ENCODE results near the gene PDLIM4.

The PDLIM4 gene

DNA sequence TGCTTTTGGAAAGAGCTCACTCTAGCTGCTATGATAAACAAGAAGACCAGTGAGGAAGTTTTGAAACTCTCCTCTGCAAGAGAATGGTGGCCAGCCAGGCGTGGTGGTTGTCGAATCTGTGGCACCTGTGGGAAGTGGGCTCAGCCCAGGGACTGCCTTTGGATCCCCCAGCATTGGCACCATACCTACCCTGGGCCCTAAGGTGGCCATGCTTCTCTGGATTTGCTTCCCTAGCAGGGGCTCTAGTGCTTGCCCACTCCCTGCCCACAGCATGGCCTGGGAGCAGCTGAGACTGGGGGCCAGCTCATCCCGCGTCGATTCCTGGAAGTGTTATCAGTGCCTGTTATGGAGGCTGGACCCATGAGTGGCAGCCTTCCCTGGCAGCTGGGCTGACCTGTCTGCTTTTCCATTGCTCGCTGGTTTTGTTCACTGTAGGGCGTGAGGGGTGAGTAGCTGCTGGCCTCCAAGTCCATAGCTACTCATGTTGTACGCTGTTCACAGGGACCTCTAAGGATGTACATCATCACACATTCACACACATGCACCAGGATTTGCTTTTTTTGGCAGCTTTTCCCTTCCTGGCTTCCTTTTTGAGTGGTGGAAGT is 39.0 kb downstream of the PDLIM4 start:
- TF ChIP-seq, protein P1, sequence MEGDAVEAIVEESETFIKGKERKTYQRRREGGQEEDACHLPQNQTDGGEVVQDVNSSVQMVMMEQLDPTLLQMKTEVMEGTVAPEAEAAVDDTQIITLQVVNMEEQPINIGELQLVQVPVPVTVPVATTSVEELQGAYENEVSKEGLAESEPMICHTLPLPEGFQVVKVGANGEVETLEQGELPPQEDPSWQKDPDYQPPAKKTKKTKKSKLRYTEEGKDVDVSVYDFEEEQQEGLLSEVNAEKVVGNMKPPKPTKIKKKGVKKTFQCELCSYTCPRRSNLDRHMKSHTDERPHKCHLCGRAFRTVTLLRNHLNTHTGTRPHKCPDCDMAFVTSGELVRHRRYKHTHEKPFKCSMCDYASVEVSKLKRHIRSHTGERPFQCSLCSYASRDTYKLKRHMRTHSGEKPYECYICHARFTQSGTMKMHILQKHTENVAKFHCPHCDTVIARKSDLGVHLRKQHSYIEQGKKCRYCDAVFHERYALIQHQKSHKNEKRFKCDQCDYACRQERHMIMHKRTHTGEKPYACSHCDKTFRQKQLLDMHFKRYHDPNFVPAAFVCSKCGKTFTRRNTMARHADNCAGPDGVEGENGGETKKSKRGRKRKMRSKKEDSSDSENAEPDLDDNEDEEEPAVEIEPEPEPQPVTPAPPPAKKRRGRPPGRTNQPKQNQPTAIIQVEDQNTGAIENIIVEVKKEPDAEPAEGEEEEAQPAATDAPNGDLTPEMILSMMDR (IDR thresholded peaks at IDR 0.05; ENCODE audit: extremely low read depth, insufficient read depth, missing control alignments): no peak
- no peak for DNase-seq (ENCODE audit: low spot score)
- in situ Hi-C loops (cut with MboI; ENCODE audit: low pct_unique_long_range_greater_than_20kb, low sequenced_read_pairs, unreplicated experiment): no loop called here

DNA sequence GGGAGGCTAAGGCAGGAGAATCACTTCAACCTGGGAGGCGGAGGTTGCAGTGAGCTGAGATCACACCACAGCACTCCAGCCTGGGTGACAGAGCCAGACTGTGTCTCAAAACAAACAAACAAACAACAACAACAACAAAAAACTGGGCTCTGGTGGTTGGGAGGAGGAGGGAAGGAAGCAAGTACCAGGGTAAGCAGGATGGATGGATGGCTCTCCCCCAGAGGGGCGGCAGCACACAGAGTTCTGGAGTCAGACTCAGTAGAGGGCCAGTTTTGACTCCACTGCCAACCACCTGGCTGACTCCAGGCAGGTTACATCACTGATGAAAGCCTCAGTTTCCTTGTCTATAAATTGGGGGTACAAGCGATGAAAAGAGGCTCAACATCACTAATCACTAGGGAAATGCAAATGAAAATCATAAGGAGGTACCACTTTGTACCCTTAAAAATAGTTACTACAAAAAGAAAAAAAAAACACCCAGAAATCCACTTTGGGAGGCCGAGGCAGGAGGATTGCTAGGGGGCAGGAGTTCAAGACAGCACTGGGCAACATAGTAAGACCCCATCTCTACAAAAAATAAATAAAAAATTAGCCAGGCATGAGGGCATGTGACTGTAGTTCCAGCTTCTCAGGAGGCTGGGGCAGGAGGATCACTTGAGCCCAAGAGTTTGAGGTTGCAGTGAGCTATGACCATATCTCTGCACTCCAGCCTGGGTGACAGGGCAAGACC is 39.9 kb downstream of the PDLIM4 start:
- TF ChIP-seq, protein P1 (IDR thresholded peaks at IDR 0.05; ENCODE audit: extremely low read depth, insufficient read depth, missing control alignments): no peak
- in situ Hi-C loops (cut with MboI; ENCODE audit: low pct_unique_long_range_greater_than_20kb, low sequenced_read_pairs, unreplicated experiment): no loop called here
- no peak for DNase-seq (ENCODE audit: low spot score)

DNA sequence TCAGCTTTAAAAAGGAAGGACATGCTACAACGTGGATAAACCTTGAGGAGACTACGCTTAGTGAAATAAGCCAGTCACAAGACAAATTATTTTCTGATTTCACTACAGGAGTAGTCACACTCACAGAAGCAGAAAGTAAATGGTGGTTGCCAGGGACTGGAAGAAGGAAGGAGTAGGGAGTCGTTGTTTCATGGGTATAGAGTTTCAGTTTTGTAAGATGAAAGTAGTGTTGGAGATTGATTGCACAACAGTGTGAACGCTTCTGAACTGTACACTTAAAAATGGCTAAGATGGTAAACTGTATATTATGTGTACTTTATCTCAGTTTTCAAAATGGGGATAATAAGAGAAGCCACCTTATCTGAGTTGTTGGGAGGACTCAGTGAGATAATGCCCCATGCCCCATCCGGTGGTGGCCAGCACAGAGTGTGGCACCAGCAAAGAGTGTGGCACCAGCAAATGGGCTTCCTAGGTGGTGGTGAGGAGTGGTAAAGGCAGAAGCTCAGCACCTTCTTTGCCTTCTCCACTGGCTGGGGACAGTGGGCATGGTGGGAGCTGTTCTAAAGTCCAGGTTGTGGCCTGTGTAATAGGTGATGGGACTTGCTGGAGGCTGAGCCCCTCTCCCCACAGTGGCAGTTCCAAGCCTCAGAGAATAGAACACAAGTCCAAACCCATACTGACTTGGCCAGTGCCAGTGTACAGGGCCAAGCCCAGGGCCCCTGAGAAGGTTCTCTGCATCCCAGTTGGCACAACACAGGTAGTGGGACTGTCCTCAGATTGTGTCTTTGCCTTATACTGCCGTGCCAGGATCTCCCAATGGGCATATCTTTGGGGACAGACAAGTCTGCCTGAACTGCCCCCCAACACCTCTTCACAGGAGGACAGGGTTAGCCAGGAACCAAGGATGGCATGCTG is 41.1 kb downstream of the PDLIM4 start:
- TF ChIP-seq, protein P1 (IDR thresholded peaks at IDR 0.05; ENCODE audit: extremely low read depth, insufficient read depth, missing control alignments): no peak
- DNase-seq (ENCODE audit: low spot score): no peak
- in situ Hi-C loops (cut with MboI; ENCODE audit: low pct_unique_long_range_greater_than_20kb, low sequenced_read_pairs, unreplicated experiment): no loop called here

DNA sequence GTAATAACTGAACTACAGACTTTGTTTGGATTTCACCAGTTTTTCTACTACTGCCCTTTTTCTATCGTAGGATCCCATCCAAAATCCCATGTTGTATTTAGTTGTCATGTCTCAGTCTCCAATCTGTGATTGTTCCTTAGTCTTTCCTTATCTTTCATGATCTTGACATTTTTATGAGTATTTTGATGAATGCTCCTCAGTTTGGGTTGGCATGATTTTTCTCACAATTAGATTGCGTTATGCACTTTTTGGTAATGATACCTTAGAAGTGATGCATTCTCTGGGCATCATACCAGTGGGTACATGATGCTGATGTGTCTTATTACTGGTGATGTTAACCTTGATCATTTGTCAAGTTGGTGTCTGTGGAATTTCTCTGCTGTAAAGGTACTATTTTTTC is 42.4 kb downstream of the PDLIM4 start:
- in situ Hi-C loops (cut with MboI; ENCODE audit: low pct_unique_long_range_greater_than_20kb, low sequenced_read_pairs, unreplicated experiment): no loop called here
- DNase-seq (ENCODE audit: low spot score): no peak
- TF ChIP-seq, protein P1 (IDR thresholded peaks at IDR 0.05; ENCODE audit: extremely low read depth, insufficient read depth, missing control alignments): no peak

DNA sequence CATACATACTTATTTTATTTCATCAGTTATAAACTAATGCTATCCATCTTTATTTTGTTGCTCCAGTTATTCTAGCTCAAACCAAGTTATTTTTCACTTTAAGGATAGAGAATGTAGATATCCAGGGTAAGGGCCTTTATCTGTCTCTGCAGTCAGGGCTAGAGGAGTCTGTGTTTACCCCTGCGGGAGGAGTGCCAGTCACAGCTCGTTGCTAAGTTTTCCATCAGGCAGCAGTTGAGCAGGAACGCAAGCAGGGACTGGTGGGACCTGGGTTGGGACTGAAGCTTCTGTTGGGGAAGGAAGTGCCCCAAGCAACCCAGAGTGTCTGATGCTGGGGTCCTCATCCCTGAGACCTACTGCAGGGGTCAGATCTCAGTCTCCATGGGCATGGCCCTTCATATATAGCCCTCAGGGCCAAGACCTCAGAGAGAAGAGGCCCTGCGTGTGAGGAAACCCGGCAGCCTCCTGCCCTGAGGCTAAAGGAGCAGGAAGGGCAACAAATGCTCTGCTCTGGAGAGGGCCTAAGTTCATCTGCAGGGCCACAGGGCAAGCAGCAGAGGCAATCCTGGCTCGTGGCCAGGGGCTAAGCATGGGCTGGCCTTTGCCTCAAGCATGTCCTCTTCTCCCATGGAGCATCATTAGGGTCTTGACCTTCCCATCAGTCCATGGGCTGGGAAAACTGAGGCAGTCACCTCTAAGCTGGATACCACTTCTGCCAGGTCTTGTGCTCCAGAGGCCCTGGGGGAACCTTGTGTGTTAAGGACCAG is 43.3 kb downstream of the PDLIM4 start:
- no peak for DNase-seq (ENCODE audit: low spot score)
- in situ Hi-C loops (cut with MboI; ENCODE audit: low pct_unique_long_range_greater_than_20kb, low sequenced_read_pairs, unreplicated experiment): no loop called here
- TF ChIP-seq, protein P1 (IDR thresholded peaks at IDR 0.05; ENCODE audit: extremely low read depth, insufficient read depth, missing control alignments): no peak
